G401.6 (cell line): Measurements from ENCODE around the gene GPR62.

Source experiments
- FAIRE-seq: peaks from 2 replicates; lab custom pipeline; 2012; peaks lifted over from hg19 to GRCh38; lab: Jason Lieb, UNC

Gene GPR62

DNA sequence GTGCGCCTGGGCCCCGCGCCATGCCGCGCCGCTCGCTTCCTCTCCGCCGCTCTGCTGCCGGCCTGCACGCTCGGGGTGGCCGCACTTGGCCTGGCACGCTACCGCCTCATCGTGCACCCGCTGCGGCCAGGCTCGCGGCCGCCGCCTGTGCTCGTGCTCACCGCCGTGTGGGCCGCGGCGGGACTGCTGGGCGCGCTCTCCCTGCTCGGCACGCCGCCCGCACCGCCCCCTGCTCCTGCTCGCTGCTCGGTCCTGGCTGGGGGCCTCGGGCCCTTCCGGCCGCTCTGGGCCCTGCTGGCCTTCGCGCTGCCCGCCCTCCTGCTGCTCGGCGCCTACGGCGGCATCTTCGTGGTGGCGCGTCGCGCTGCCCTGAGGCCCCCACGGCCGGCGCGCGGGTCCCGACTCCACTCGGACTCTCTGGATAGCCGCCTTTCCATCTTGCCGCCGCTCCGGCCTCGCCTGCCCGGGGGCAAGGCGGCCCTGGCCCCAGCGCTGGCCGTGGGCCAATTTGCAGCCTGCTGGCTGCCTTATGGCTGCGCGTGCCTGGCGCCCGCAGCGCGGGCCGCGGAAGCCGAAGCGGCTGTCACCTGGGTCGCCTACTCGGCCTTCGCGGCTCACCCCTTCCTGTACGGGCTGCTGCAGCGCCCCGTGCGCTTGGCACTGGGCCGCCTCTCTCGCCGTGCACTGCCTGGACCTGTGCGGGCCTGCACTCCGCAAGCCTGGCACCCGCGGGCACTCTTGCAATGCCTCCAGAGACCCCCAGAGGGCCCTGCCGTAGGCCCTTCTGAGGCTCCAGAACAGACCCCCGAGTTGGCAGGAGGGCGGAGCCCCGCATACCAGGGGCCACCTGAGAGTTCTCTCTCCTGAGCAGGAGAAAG, 951 bp downstream of the GPR62 start:
- no peak for FAIRE-seq

DNA sequence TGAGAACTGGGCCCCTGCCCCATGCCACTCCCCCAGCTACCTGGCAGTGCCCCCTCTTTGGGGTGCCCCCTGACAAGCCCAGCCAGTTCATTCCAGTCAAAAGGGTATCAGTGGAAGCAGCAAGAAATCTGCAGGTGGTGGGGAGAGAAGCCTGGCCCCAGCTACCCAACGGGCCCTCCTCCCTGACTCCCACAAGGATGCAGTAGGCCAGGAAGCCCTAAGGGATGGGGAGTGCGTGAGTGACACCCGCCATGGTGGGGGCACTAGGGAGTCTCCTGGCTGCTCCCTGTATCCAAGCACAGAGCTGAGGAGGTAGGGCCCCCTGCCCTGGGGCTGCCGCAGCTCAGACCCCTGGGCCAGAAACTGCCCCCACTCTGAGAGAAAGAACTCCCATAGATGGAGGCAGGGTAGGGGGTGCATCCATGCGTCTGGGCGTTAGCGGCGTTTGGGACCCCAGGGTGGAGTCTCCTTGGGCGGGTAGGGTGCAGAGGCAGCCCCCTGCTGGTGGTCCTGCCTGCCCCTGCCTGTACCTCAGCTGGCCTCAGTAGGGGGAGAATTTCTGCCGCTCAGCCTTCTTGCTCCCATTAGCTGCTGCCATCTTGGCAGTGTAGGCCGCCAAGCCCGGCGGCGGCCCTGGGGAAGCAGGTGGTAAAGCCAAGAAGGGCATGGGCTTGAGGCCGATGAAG, 2.5 kb downstream of the GPR62 start:
- no peak for FAIRE-seq

DNA sequence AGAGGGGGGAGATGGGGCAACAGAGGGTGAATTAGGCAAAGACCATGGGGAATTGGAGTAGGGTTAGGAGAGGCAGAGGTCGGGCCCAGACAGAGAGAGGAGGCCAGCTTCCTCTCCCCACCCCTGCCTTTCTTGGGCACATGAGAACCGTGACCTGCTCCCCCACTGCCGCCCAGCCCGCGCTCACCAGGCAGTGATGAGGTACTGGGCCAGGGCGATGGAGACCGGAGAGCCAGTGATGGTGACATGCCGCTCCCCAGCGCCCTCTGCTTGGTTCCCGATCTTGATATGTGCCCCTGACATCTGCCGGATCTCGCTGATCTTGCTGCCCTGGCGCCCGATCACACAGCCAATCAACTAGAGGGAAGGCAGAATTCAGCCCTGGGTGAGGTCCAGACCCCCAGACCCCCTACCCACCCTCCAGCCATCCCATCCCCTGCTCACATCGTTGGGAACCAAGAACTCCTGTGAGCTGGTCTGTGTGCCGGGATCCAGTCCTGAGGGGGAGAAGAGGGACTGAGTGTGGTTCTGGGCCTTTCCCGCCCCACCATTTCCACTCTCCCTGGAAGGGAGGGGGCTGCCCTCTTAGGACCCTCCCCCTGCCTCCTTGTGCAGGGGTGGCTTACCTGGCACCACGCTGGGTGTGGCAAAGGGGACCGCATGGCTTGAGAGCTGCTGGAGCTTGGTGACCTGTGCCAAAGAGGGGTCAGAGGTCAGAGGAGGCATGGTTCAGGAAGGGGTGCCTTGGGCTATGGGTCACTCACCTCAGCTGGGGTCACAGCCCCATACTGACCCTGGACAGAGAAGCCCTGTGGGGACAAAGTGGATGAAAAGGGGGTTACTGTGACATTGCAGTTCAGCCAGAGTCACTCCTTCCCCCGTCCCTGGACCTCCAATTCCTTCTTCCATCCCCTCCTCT, 3.7 kb downstream of the GPR62 start:
- no peak for FAIRE-seq

DNA sequence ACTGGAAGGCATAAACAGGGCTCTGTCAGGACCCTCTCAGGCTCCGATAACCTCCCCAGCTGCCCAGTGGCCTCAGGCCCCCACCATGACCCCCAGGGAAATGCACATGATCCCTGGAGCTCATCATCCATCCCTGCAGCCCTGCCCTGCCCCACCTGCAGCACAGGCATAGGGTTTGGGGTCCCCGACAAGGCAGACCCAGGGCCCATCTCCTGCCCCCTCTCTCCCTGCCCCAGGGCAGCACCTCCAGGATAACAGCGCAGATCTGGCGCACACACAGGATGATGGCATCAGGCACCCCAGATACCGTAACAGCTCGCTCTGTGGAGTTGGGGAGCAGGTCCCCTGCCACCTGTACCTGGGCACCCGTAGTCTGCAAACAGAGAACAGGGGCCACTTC, 4.5 kb downstream of the GPR62 start:
- no peak for FAIRE-seq

DNA sequence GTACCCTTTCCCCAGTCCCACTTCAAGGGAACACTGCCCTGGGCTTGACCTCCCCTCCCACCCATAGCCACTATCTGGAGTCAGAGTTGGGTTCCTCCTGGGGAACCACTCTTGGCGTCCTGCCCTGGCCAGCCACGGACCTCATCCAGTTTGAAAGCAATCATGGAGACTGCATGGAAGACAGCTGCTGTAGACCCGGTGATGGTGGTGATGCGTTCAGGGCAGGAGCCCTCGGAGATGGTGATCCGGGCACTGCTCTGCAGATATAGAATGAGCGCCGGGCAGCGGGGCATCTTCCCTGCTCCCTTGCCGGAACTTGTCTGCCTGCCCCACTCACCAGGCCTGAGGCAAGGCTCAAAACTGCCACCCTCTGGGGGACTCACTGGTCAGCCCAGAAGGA, 5.2 kb downstream of the GPR62 start:
- FAIRE-seq = no peak

DNA sequence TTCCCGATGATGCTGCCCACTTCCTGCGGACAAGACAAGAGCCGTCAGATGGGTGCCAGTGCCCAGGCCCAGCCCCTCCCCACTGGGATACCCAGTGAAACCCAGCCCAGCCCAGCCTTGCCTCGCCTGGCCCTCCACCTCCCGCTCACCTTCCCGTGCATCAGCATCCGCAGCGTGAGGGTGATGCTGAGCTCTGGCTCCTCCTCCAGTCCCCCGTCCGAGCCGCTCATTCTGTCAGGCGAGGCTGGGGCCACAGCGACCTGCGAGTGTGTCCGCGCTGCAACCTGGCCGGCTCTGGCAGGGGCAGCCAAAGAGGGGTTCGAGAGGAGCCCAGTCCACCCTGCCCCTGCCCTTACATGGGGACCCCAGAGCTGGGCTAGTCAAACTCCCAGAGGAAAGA, 5.8 kb downstream of the GPR62 start:
- FAIRE-seq = no peak

DNA sequence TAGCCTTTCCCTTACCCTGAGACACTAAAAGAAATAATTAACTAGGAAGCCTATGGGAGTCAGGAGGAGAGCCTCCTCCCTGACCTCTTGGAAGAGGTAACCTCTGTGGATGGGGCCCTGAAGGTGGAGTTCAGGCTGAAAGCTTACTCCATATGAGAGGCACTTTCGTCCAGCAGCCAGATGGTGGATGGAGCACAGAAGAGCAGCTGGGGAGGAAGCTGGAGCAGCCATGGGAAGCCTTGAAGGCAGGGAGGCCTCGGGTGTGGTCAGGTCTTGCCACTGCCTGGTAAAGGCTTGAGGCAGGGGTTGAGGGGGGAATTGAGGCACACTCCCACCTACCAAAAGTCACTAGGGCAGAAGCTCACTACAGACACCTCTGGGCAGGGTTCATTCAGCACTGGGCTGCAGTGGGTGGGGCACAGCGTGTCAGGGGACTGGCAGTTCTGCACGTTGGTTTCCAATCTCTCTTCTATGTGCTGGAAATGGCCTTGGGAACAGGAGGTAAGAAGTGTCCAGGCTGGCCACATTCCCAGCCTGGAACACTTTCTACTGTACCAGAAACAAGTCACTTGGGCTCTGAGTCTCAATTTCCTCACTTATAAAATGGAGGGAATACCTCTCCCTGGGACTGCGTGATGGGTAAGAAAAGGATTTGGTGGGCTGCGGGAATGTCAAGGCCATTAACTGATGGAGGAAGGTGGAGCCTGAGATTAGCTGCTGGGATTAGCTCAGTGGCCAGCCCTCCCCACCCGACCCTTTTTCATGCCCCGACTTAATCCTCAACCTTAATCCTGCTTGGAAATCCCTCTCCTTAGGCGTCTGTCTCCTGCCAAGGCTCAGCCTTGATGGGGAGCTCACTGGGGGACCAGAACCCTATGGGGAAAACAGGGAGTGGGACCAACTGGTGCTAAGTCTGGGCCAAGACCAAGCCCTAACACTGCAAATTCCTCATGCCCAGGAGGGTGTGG, 6.7 kb downstream of the GPR62 start:
- FAIRE-seq = no peak

DNA sequence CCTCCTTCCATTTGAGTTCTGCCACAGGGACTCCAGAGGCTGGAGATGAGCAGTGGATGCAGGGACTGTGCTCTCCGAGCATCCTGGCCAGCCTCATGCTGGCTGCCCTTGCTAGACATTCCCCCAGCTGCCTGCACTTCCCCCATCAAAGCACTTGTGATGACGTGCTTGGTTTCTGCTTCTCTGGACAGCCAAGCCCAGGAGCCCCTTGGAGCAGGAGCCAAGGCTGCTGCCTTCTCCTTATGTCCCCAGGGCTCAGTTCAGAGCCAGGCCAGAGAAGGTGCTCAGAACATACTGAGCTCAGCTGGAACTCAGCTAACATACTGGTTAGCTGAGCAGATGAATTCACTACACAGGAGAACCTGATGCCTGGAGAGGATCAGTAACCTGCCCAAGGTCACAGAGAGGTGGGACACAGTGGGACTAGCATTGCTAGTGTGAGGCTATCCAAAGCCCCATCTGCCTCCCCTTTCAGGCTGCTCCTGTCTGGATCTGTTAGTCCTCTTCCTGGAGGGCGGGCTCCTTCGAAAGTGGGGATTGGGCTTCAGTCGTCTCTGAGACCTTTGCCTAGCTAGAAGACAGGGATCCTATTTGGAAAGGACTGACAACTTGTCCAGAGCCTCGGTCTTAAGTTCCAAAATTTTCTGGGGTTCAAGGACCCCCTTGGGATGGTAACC, 7.8 kb downstream of the GPR62 start:
- FAIRE-seq = no peak

DNA sequence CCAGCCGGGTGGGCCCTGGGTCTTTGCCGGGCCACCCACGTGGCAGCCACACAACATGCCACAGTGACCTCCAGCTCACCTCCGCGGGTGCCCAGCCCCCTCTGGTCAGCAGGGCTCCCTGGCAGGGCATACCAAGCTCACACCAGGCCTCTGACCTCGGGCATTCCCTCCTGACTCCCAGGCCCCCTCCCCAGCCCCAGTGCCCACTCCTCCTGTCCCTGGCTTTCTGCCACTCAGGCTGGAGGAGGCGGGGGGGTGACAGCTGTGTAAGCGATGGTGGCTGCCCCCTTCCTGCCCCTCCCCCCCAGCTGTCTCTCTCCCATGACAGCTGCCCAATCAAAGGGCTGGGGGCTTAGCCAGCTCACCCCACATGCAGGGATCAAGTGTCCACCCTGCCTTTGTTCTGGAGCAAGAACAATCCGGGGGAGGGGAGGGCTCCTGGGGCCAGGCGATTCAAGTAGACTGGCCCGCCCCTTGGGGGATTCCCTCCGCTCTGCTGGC, 8.8 kb downstream of the GPR62 start:
- FAIRE-seq = no peak

DNA sequence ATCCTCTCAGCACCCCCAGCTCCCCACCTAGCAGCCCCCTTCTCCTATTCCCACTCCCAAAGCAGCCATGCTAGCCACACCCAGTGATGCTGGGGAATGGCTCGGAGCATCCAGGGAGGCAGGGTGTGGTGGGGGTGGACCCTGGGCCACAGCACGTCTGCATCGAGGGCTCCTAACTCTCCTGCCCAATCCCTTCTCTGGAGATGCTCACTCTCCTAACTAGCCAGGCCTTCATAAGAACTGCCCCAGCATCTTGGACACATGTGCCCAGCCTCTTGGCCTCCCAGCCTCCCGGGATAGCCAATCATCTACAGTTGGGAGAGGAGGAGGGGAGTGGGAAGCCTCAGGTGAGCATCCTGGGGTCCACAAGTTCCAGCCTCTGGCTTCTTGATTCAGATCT, 9.3 kb downstream of the GPR62 start:
- FAIRE-seq = no peak

DNA sequence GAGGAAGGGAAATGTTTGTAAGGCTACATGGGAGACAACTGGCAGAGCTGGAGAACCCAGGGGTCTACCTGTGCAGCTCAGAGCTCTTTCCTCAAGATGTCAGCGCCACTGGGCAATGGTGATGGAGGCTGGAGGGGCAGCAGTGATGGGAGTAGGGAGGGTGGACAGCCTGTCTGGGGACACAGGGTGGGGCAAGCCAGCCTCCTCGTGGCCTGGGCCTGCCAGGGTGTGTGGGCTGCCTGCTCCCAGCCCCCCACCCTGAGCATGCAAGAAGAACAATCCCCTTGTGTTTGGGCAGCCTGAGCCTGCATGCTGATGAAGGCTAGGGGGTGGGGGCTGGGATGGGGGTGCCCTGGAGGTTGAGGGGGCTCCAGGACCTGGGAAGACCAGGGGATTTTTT, 10.8 kb downstream of the GPR62 start:
- FAIRE-seq = no peak

DNA sequence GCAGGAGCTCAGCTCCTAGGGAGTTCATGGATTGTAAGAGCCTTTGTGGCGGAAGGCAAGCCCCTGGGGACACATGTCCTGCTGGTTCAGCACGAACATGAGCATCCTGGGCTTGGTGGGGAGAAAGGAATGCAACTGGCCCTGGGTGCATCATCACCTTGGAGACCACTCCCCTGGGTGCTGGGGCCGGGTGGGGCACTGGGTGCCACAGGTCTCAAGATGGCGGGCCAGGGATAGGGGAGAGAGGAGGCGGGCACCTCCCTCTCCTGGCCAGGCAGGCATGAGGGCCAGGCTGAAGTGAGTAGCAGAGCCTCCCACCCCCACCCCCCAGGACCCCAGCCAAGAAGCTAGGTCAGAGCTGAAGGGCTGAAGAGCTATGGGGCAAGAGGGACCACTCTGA, 11.3 kb downstream of the GPR62 start:
- FAIRE-seq = no peak

DNA sequence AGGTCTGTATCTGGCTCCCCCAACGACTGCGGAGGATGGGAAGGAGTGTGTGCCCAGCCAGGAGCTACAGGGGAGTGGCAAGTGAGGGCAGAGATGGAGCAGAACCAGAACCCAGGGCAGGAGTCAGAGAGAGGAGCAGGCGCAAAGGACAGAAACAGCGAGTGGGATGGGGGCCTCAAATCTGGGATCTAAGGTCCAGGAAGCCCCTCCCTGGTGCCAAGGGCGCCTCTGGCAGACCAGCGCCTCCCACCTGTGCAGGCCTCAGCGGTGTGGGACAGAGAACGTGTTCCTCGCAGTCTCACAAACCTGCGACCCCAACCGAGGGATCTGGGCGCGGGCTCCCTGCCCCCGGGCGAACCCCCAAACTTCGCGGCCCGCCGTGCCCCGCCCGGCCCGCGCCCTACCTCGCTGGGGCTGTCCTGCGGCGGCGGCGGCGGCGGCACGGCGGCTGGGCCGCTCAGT, 11.8 kb downstream of the GPR62 start:
- FAIRE-seq = no peak

DNA sequence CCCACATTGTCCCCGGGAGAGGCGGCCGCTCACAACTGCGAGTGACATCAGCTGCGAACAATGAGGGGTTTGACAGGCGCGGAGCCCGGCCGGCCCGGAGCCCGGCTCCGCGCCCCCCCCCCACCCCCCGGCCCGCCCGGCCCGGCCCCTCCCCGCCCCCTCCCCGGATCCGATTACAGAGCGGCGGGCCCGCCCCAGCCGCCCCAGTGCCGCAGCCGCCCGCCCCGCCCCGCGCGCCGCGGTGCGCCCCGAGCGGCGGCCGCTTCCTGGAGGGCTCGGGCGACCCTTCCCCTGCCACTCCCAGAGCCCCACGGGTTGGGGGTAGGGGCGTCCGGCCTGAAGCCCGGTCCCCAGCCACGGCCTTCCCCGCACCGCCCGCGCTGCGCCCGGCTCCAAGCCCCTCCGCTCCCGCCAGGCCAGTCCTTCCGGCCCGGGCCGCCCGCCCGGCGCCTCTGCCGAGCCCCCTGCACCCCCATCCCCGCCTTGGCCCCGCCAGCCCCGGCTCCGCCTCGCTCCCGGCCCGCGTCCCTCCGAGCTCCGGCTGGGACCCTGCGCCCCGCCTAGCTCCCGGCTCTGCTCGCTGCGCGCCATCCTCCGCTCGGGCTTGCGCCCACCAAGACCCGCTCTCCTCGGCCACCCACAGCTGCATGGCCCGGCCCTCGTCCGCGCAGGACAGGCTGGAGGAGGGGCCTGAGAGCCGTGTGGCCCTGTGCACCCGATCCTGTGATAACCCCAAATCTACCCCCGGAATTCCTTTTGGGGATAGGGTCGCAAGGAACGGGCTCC, 12.4 kb downstream of the GPR62 start, which contains the start of gene PCBP4:
Gene PCBP4, minus strand, starts transcription at position 71 of the 786 bp plus-strand sequence. CDS start 6,214 bp downstream, outside the sequence.
- no peak for FAIRE-seq

DNA sequence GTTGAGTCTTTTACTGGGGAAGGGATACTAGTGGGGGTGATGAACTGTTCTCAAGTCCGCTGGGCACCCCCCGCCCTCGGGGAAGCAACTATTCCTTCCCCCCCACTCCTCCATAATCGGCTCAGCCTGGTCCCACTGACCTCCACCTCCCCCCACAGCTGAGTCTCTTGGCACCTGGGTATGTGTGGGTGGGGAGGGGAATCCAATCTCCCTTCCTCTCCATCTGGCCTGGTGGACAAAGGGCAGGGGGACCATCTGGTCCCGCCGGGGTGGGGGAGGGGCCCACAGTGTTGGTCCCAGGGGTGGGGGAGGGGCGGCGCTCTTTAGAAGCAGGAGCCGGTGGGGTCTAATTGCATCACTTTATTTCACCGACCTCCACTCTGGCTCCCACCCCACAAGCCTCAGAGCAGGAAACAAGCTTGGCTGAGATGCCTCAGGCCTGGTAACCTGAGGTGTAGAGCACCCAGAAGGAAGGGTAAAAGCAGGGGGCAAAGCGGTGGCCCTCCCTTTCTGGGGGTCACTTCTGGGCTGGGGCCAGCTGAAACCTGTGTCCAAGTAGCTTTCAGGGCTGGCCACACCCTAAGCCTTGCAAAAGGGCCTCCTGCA, 13.1 kb downstream of the GPR62 start:
- no peak for FAIRE-seq

DNA sequence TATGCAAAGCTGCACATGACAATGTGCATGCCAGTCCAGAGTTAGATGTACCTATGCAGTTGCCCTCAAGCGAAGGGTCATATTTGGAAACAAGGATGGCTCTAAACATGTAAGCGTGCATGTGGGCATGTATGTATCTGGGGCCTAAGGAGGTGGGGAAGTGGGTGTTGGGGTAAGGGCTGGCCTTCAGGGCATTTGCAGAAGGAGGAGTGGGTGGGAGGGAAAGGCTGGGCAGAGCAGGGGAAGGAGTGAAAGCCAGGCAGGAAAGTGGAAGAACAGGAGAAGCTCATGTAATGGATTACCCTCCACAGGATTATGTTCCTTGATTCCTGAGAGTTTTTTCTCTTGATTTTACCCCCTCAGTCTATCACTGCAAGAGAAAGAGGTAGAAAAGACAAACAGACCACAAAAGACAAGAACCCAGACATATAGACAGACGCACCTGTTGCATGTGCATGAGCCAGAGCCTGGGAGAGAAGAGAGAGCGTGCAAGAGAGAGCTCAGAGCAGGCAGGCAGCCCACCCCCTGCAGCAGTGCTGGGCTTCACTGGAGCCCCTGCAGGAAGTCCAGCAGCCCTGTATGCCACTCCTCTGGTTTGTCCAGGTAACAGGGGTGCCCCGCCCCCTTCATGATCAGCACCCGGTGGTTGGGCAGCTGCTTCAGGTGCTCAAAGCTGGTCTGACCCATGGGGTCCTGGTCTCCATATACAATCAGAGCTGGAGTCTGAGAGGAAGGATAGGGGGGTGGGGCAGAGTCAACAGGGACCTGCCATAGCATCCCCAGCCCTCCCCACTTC, 13.9 kb downstream of the GPR62 start:
- FAIRE-seq = no peak

DNA sequence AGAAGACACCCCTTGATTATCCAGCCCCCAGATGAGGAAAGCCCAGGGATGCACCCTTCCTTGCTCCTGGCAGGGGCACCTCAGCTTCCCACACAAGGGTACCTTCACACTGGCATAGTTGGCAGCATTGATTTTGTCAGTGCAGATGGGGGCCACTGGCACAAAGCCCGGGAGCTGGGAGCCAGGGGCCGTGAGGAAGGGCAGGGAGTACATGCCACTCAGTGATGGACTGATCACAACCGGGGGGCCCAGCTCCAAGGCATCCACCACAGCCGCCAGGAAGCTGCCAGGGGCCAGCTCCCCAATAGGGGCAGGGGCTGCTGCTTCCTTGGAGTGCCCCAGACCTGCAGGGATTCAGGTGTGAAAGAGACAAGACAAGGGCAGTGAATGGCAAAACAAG, 14.7 kb downstream of the GPR62 start:
- FAIRE-seq = no peak

DNA sequence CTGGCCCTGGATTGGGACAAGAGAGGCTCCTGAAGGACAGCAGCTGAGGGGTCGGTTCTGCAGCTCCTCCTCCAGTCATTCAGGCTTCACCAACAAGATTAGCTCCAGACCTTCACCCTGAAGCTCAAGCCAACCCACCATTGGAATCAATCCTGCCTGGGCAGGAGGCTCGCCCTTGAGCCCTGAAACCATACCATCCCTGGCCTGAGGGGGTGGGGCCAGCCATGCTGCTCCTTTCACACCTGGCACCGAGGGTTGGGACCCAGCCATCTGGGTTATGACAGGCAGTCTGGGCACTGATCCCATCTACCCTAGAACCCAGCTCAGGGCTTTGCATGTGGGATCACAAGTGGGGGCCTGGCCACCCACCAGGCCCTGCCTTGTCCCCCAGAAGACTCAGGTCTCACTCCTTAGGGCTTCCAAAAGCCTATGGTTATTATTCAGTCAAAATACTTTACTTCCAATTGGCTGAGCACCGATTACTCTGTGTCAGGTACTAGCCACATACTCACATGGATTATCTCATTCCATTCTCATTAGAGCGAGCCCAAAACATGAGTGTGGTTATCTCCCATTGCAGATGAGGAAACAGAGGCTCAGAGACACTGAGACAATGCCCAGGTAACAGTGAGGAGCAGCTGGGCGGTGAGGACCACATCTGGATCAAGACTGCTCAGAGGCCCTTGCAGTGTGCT, 15.6 kb downstream of the GPR62 start:
- FAIRE-seq = no peak
